Suprapubic skin (tissue), 4 donors: ENCODE results near the gene ACSL5.

Source experiments
- POLR2A ChIP-seq, 2 donors: fragments of 450-650 bp; IDR thresholded peaks; one replicate each; pipeline ENCODE4 v1.6.1; 2017; ENCODE audit warnings: antibody characterized with exemption in 2 of 2, mild to moderate bottlenecking in 2 of 2, moderate library complexity in 2 of 2
- POLR2AphosphoS5 ChIP-seq, 3 donors: sonication (generic); formaldehyde crosslinking; IDR thresholded peaks; one replicate each; pipeline ENCODE4 v1.6.1; 2017; ENCODE audit warnings: antibody characterized with exemption in 3 of 3
- TF ChIP-seq, protein P1 (sequence below), 2 donors: fragments of 200-600 bp in 1 of 2; fragments of 450-650 bp in 1 of 2; sonication (generic) in 1 of 2; IDR thresholded peaks; one replicate each; pipeline ENCODE4 v1.5.1; 2016 to 2019; ENCODE audit warnings: antibody characterized with exemption in 2 of 2, mild to moderate bottlenecking in 1 of 2, moderate library complexity in 1 of 2

DNA sequence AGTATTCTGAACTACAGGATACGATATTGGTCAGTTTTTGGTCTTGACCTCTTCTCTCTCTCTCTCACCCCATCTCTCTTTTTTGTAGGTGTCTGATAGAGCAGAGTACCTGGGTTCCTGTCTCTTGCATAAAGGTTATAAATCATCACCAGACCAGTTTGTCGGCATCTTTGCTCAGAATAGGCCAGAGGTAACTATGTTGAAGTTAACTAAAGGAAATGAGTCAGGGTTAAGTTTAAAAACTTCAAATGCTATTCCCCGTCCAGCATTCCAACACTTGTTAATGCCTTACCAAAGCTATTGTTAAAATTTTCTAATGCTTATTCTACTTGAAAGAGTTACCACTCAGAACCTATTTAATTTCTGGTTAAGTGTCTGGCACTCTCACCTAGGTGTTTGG, 30.7 kb downstream of the ACSL5 start:
- TF ChIP-seq, protein P1, sequence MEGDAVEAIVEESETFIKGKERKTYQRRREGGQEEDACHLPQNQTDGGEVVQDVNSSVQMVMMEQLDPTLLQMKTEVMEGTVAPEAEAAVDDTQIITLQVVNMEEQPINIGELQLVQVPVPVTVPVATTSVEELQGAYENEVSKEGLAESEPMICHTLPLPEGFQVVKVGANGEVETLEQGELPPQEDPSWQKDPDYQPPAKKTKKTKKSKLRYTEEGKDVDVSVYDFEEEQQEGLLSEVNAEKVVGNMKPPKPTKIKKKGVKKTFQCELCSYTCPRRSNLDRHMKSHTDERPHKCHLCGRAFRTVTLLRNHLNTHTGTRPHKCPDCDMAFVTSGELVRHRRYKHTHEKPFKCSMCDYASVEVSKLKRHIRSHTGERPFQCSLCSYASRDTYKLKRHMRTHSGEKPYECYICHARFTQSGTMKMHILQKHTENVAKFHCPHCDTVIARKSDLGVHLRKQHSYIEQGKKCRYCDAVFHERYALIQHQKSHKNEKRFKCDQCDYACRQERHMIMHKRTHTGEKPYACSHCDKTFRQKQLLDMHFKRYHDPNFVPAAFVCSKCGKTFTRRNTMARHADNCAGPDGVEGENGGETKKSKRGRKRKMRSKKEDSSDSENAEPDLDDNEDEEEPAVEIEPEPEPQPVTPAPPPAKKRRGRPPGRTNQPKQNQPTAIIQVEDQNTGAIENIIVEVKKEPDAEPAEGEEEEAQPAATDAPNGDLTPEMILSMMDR (IDR thresholded peaks at IDR 0.05) = no peak
- TF ChIP-seq POLR2A (IDR thresholded peaks at IDR 0.05) (no peak), POLR2AphosphoS5 (IDR thresholded peaks at IDR 0.05) (no peak)
